ENCODE measurements around the gene EFCAB11. TPM values are rescaled to one million over a fixed set of nuclear protein-coding genes. Genes with fewer than 3 reads are reported as not detected.

The EFCAB11 gene
- polyA plus RNA-seq, 3 donors: 2.0 to 4.3 (median 2.1) TPM

DNA sequence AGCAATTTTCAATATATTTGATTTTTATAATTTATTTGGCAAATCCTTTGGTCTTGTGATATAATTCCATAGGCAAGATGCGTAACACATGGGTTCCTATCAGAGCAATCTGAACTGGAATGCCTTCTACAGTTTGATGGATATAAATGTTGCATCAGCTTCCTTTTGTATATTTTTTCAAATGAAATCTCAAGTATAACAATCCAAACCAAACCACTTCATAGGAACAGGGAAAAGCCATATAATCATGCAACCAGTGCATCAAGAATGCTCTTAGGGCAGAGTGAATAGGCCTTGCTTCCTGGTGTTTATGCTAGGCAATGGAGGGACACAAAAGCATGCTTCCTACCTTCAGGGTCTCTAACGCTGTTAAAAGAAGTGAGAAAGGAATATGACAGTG lies 34.5 kb downstream of the EFCAB11 start:
- Mint-ChIP-seq H3K4me1 (no peaks in the 10 kb centered on the region), H3K27me3 (ENCODE audit: low read depth in 3 of 3) (peaks cover 0 to 2% (median 2%) of the 10 kb centered on the region in 3 donors), H3K4me3 (no peak overlapping the region), H3K36me3 (peaks cover 11 to 14% of the 10 kb centered on the region in 2 donors), H3K9me3 (no peaks in the 10 kb centered on the region), H3K27ac (no peak overlapping the region)
- H3K9me3 ChIP-seq (replicated peaks in 1 of 2; ENCODE audit: control insufficient read depth in 1 of 2, insufficient read depth in 1 of 2, low read length in 2 of 2): no peaks in the 10 kb centered on the region
- DNase-seq: no peak
- H3K4me1 ChIP-seq (ENCODE audit: control insufficient read depth in 1 of 2, insufficient read depth in 2 of 2, low read length in 2 of 2): no peaks in the 10 kb centered on the region
- H3K27me3 ChIP-seq (ENCODE audit: control insufficient read depth in 2 of 2, insufficient read depth in 2 of 2, low read length in 2 of 2): no peaks in the 10 kb centered on the region
- intact Hi-C loops (cut with micrococcal nuclease): no loop called here
- H3K9ac ChIP-seq (ENCODE audit: insufficient read depth, low read length, poor library complexity, severe bottlenecking): no peak overlapping the region
- WGBS (ENCODE audit: insufficient coverage): 100% methylated on average over 1 of the region's 2 CpGs
- no peak overlapping the region for H3K27ac ChIP-seq (ENCODE audit: low read depth in 1 of 2, low read length in 2 of 2)
- no peaks in the 10 kb centered on the region for H3K79me2 ChIP-seq (ENCODE audit: insufficient read depth, low read length)
- H2AFZ ChIP-seq (ENCODE audit: insufficient read depth, low read depth, low read length, poor library complexity, severe bottlenecking): no peak overlapping the region
- H3K4me2 ChIP-seq (replicated peaks; ENCODE audit: extremely low read depth, low read length, poor library complexity, severe bottlenecking): no peak overlapping the region
- peaks cover 0 to 10% of the 10 kb centered on the region in 2 donors for H3K36me3 ChIP-seq (replicated peaks in 1 of 2; ENCODE audit: control insufficient read depth in 1 of 2, insufficient read depth in 2 of 2, low read length in 2 of 2)
- TF ChIP-seq, protein P1, sequence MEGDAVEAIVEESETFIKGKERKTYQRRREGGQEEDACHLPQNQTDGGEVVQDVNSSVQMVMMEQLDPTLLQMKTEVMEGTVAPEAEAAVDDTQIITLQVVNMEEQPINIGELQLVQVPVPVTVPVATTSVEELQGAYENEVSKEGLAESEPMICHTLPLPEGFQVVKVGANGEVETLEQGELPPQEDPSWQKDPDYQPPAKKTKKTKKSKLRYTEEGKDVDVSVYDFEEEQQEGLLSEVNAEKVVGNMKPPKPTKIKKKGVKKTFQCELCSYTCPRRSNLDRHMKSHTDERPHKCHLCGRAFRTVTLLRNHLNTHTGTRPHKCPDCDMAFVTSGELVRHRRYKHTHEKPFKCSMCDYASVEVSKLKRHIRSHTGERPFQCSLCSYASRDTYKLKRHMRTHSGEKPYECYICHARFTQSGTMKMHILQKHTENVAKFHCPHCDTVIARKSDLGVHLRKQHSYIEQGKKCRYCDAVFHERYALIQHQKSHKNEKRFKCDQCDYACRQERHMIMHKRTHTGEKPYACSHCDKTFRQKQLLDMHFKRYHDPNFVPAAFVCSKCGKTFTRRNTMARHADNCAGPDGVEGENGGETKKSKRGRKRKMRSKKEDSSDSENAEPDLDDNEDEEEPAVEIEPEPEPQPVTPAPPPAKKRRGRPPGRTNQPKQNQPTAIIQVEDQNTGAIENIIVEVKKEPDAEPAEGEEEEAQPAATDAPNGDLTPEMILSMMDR (IDR thresholded peaks at IDR 0.05): no peak
- H3K4me3 ChIP-seq (replicated peaks in 1 of 3; ENCODE audit: low read depth in 2 of 3, low read length in 3 of 3): no peak overlapping the region
- no peaks in the 10 kb centered on the region for H4K20me1 ChIP-seq (ENCODE audit: insufficient read depth, low read length)

GRCh38 chr14:89918721-89919120 lies 35.8 kb downstream of the EFCAB11 start:
- Histone ChIP-seq H3K36me3 (replicated peaks in 1 of 2; ENCODE audit: control insufficient read depth in 1 of 2, insufficient read depth in 2 of 2, low read length in 2 of 2) (peaks cover 0 to 5% of the 10 kb centered on the region in 2 donors), H3K79me2 (ENCODE audit: insufficient read depth, low read length) (no peaks in the 10 kb centered on the region), H3K4me2 (replicated peaks; ENCODE audit: extremely low read depth, low read length, poor library complexity, severe bottlenecking) (no peak overlapping the region), H3K4me1 (ENCODE audit: control insufficient read depth in 1 of 2, insufficient read depth in 2 of 2, low read length in 2 of 2) (no peaks in the 10 kb centered on the region), H3K4me3 (replicated peaks in 1 of 3; ENCODE audit: low read depth in 2 of 3, low read length in 3 of 3) (no peak overlapping the region), H2AFZ (ENCODE audit: insufficient read depth, low read depth, low read length, poor library complexity, severe bottlenecking) (no peak overlapping the region), H3K9me3 (replicated peaks in 1 of 2; ENCODE audit: control insufficient read depth in 1 of 2, insufficient read depth in 1 of 2, low read length in 2 of 2) (no peaks in the 10 kb centered on the region), H4K20me1 (ENCODE audit: insufficient read depth, low read length) (no peaks in the 10 kb centered on the region), H3K27ac (ENCODE audit: low read depth in 1 of 2, low read length in 2 of 2) (no peak overlapping the region), H3K9ac (ENCODE audit: insufficient read depth, low read length, poor library complexity, severe bottlenecking) (no peak overlapping the region), H3K27me3 (ENCODE audit: control insufficient read depth in 2 of 2, insufficient read depth in 2 of 2, low read length in 2 of 2) (no peaks in the 10 kb centered on the region)
- Mint-ChIP-seq H3K9me3 (no peaks in the 10 kb centered on the region), H3K27me3 (ENCODE audit: low read depth in 3 of 3) (peaks cover 0 to 2% (median 2%) of the 10 kb centered on the region in 3 donors), H3K4me1 (no peaks in the 10 kb centered on the region), H3K36me3 (peaks cover 3 to 5% of the 10 kb centered on the region in 2 donors), H3K27ac (peak overlapping the region in 1 of 7 donors; percentile 2), H3K4me3 (no peak overlapping the region)
- 100% methylated on average over 2 of the region's 2 CpGs for WGBS (ENCODE audit: insufficient coverage)
- intact Hi-C loops (cut with micrococcal nuclease): loop anchor here (5.0 to 10.0 kb wide), 5 partner anchors 304 to 894 kb away; partner anchors contain the start of gene FOXN3 (in 1 of the 2)
- no peak for DNase-seq
- TF ChIP-seq, protein P1 (IDR thresholded peaks at IDR 0.05): no peak
